Body of pancreas (tissue), 4 donors: ENCODE measurements around the gene PROZ.

Experiments
- CTCF ChIP-seq, 7 experiments: fragments of 450-650 bp in 4 of 7; fragments of 200-600 bp in 3 of 7; sonication (generic) in 3 of 7; IDR thresholded peaks; one replicate each; pipeline ENCODE4 v1.5.1; 2016 to 2019; ENCODE audit warnings: antibody characterized with exemption in 7 of 7
- POLR2A ChIP-seq, 3 donors: fragments of 450-650 bp; IDR thresholded peaks; one replicate each; pipeline ENCODE4 v1.6.1; 2016; ENCODE audit warnings: antibody characterized with exemption in 3 of 3, mild to moderate bottlenecking in 2 of 3

- TF ChIP-seq CTCF (IDR thresholded peaks at IDR 0.05), result no peak
- no peak for TF ChIP-seq POLR2A (IDR thresholded peaks at IDR 0.05)
Observed at GRCh38 chr13:113151745-113152690, 6.4 kb upstream of the PROZ start.
